Measurements from ENCODE around the gene BOLA2B.
A peak's percentile ranks its signal among the peaks of the same experiment; 100 is the strongest.

The BOLA2B gene

GRCh38 chr16:30155188-30155587, 38.3 kb downstream of the BOLA2B start:
- Histone ChIP-seq H3K4me2 (ENCODE audit: low read length, poor library complexity, severe bottlenecking) (no peak overlapping the region), H3K18ac (ENCODE audit: low read depth in 1 of 2, low read length in 2 of 2) (no peak overlapping the region)

GRCh38 chr16:30152517-30152916, 40.9 kb downstream of the BOLA2B start:
- Histone ChIP-seq H3K27me3 (ENCODE audit: control insufficient read depth in 1 of 2, insufficient read depth in 1 of 2, low read length in 2 of 2) (no peaks in the 10 kb centered on the region), H3K27ac (ENCODE audit: low read length, poor library complexity, severe bottlenecking) (no peak overlapping the region), H3K18ac (ENCODE audit: low read depth in 1 of 2, low read length in 2 of 2) (no peak overlapping the region), H3K23ac (ENCODE audit: low read length in 2 of 2) (no peak overlapping the region), H2AK5ac (ENCODE audit: low read length, severe bottlenecking) (no peak overlapping the region), H2BK5ac (ENCODE audit: low read depth, low read length, poor library complexity, severe bottlenecking) (no peak overlapping the region), H2BK15ac (ENCODE audit: low read depth, poor library complexity, severe bottlenecking) (no peak overlapping the region), H3K4me2 (ENCODE audit: low read length, poor library complexity, severe bottlenecking) (no peak overlapping the region), H4K8ac (ENCODE audit: low read length) (no peak overlapping the region), H2AFZ (ENCODE audit: low read depth, low read length) (no peak overlapping the region), H3K9me3 (ENCODE audit: control insufficient read depth, low read length) (peaks cover 10% of the 10 kb centered on the region), H2BK12ac (ENCODE audit: low read length in 2 of 2) (no peak overlapping the region), H4K91ac (ENCODE audit: low read length) (no peak overlapping the region), H3K4me3 (ENCODE audit: insufficient read depth in 1 of 2, low read depth in 1 of 2, low read length in 2 of 2) (no peak overlapping the region), H3K9ac (ENCODE audit: low read length) (no peak overlapping the region), H3K79me1 (replicated peaks; ENCODE audit: low read length, poor library complexity, severe bottlenecking) (no peaks in the 10 kb centered on the region), H3K4ac (ENCODE audit: low read depth in 1 of 2, low read length in 2 of 2) (no peak overlapping the region), H3K4me1 (ENCODE audit: control insufficient read depth, insufficient read depth, low read depth, low read length) (no peaks in the 10 kb centered on the region), H3K14ac (ENCODE audit: low read length in 2 of 2) (no peak overlapping the region), H3K36me3 (ENCODE audit: control insufficient read depth in 1 of 2, insufficient read depth in 2 of 2, low read depth in 1 of 2, low read length in 2 of 2) (no peaks in the 10 kb centered on the region), H2BK120ac (ENCODE audit: low read depth, low read length) (no peak overlapping the region)
- WGBS, result 98% methylated on average over 6 of the region's 9 CpGs
- DNase-seq, result no peak

More at GRCh38 chr16:30155188-30155587, 38.3 kb downstream of the BOLA2B start:
- Histone ChIP-seq H3K36me3 (ENCODE audit: control insufficient read depth in 1 of 2, insufficient read depth in 2 of 2, low read depth in 1 of 2, low read length in 2 of 2) (no peaks in the 10 kb centered on the region), H3K9ac (ENCODE audit: low read length) (no peak overlapping the region), H3K14ac (ENCODE audit: low read length in 2 of 2) (no peak overlapping the region), H3K9me3 (ENCODE audit: control insufficient read depth, low read length) (no peaks in the 10 kb centered on the region), H2BK5ac (ENCODE audit: low read depth, low read length, poor library complexity, severe bottlenecking) (no peak overlapping the region), H3K79me1 (replicated peaks; ENCODE audit: low read length, poor library complexity, severe bottlenecking) (no peaks in the 10 kb centered on the region), H2BK12ac (ENCODE audit: low read length in 2 of 2) (no peak overlapping the region), H2BK120ac (ENCODE audit: low read depth, low read length) (no peak overlapping the region), H2AK5ac (ENCODE audit: low read length, severe bottlenecking) (no peak overlapping the region), H3K27me3 (ENCODE audit: control insufficient read depth in 1 of 2, insufficient read depth in 1 of 2, low read length in 2 of 2) (no peaks in the 10 kb centered on the region), H3K4me3 (ENCODE audit: insufficient read depth in 1 of 2, low read depth in 1 of 2, low read length in 2 of 2) (no peak overlapping the region), H3K4ac (ENCODE audit: low read depth in 1 of 2, low read length in 2 of 2) (no peak overlapping the region), H3K4me1 (ENCODE audit: control insufficient read depth, insufficient read depth, low read depth, low read length) (no peaks in the 10 kb centered on the region), H3K27ac (ENCODE audit: low read length, poor library complexity, severe bottlenecking) (no peak overlapping the region), H2BK15ac (ENCODE audit: low read depth, poor library complexity, severe bottlenecking) (no peak overlapping the region), H2AFZ (ENCODE audit: low read depth, low read length) (no peak overlapping the region), H3K23ac (ENCODE audit: low read length in 2 of 2) (peak overlapping the region in 1 of 2 experiments; percentile 14), H4K8ac (ENCODE audit: low read length) (no peak overlapping the region), H4K91ac (ENCODE audit: low read length) (no peak overlapping the region)
- DNase-seq, result no peak
- 87% methylated on average over 3 of the region's 5 CpGs for WGBS

- H2BK15ac ChIP-seq (ENCODE audit: low read depth, poor library complexity, severe bottlenecking), result no peak overlapping the region
- no peaks in the 10 kb centered on the region for H3K27me3 ChIP-seq (ENCODE audit: control insufficient read depth in 1 of 2, insufficient read depth in 1 of 2, low read length in 2 of 2)
- no peak overlapping the region for H3K9ac ChIP-seq (ENCODE audit: low read length)
- WGBS, result 74% methylated on average over 7 of the region's 7 CpGs
- H2BK5ac ChIP-seq (ENCODE audit: low read depth, low read length, poor library complexity, severe bottlenecking), result no peak overlapping the region
- H4K8ac ChIP-seq (ENCODE audit: low read length), result no peak overlapping the region
- H2BK120ac ChIP-seq (ENCODE audit: low read depth, low read length), result no peak overlapping the region
- H3K4ac ChIP-seq (ENCODE audit: low read depth in 1 of 2, low read length in 2 of 2), result no peak overlapping the region
- H2BK12ac ChIP-seq (ENCODE audit: low read length in 2 of 2), result no peak overlapping the region
- no peak for DNase-seq
- H3K23ac ChIP-seq (ENCODE audit: low read length in 2 of 2), result peak overlapping the region in 1 of 2 experiments; percentile 94
- H3K18ac ChIP-seq (ENCODE audit: low read depth in 1 of 2, low read length in 2 of 2), result no peak overlapping the region
- H3K9me3 ChIP-seq (ENCODE audit: control insufficient read depth, low read length), result peaks cover 10% of the 10 kb centered on the region
- H3K4me1 ChIP-seq (ENCODE audit: control insufficient read depth, insufficient read depth, low read depth, low read length), result no peaks in the 10 kb centered on the region
- no peak overlapping the region for H3K14ac ChIP-seq (ENCODE audit: low read length in 2 of 2)
- no peak overlapping the region for H3K4me2 ChIP-seq (ENCODE audit: low read length, poor library complexity, severe bottlenecking)
- H2AFZ ChIP-seq (ENCODE audit: low read depth, low read length), result peak overlapping the region; percentile 14
- H3K79me1 ChIP-seq (replicated peaks; ENCODE audit: low read length, poor library complexity, severe bottlenecking), result no peaks in the 10 kb centered on the region
- H3K27ac ChIP-seq (ENCODE audit: low read length, poor library complexity, severe bottlenecking), result no peak overlapping the region
- no peak overlapping the region for H4K91ac ChIP-seq (ENCODE audit: low read length)
- H3K4me3 ChIP-seq (ENCODE audit: insufficient read depth in 1 of 2, low read depth in 1 of 2, low read length in 2 of 2), result no peak overlapping the region
- no peak overlapping the region for H2AK5ac ChIP-seq (ENCODE audit: low read length, severe bottlenecking)
- H3K36me3 ChIP-seq (ENCODE audit: control insufficient read depth in 1 of 2, insufficient read depth in 2 of 2, low read depth in 1 of 2, low read length in 2 of 2), result no peaks in the 10 kb centered on the region
Observed at GRCh38 chr16:30151091-30151490, 42.4 kb downstream of the BOLA2B start.

GRCh38 chr16:30149250-30149930, 44.1 kb downstream of the BOLA2B start:
- no peak overlapping the region for H3K14ac ChIP-seq (ENCODE audit: low read length in 2 of 2)

More at GRCh38 chr16:30149250-30149930, 44.1 kb downstream of the BOLA2B start:
- Histone ChIP-seq H3K18ac (ENCODE audit: low read depth in 1 of 2, low read length in 2 of 2) (no peak overlapping the region), H2BK5ac (ENCODE audit: low read depth, low read length, poor library complexity, severe bottlenecking) (no peak overlapping the region), H3K4me1 (ENCODE audit: control insufficient read depth, insufficient read depth, low read depth, low read length) (no peaks in the 10 kb centered on the region), H3K4me3 (ENCODE audit: insufficient read depth in 1 of 2, low read depth in 1 of 2, low read length in 2 of 2) (no peak overlapping the region), H3K27ac (ENCODE audit: low read length, poor library complexity, severe bottlenecking) (no peak overlapping the region), H3K9ac (ENCODE audit: low read length) (no peak overlapping the region), H3K27me3 (ENCODE audit: control insufficient read depth in 1 of 2, insufficient read depth in 1 of 2, low read length in 2 of 2) (no peaks in the 10 kb centered on the region), H2BK120ac (ENCODE audit: low read depth, low read length) (no peak overlapping the region), H2AK5ac (ENCODE audit: low read length, severe bottlenecking) (no peak overlapping the region), H2BK12ac (ENCODE audit: low read length in 2 of 2) (no peak overlapping the region), H3K9me3 (ENCODE audit: control insufficient read depth, low read length) (peaks cover 10% of the 10 kb centered on the region), H3K36me3 (ENCODE audit: control insufficient read depth in 1 of 2, insufficient read depth in 2 of 2, low read depth in 1 of 2, low read length in 2 of 2) (no peaks in the 10 kb centered on the region), H4K8ac (ENCODE audit: low read length) (no peak overlapping the region), H3K4ac (ENCODE audit: low read depth in 1 of 2, low read length in 2 of 2) (no peak overlapping the region), H4K91ac (ENCODE audit: low read length) (no peak overlapping the region), H3K79me1 (replicated peaks; ENCODE audit: low read length, poor library complexity, severe bottlenecking) (no peaks in the 10 kb centered on the region), H2BK15ac (ENCODE audit: low read depth, poor library complexity, severe bottlenecking) (no peak overlapping the region), H3K23ac (ENCODE audit: low read length in 2 of 2) (no peak overlapping the region), H2AFZ (ENCODE audit: low read depth, low read length) (no peak overlapping the region), H3K4me2 (ENCODE audit: low read length, poor library complexity, severe bottlenecking) (no peak overlapping the region)
- no peak for DNase-seq
- 80% methylated on average over 4 of the region's 5 CpGs for WGBS

Measured in mesenchymal stem cell (in vitro differentiated cells and primary cell).